ENCODE data around the gene LIPC.

The LIPC gene

GRCh38 chr15:58398071-58398470, 33.7 kb upstream of the LIPC start:
- TF ChIP-seq TCF12 (IDR thresholded peaks at IDR 0.05; ENCODE audit: low read depth) = no peak
- TF ChIP-seq EGR1 (IDR thresholded peaks at IDR 0.05) = no peak
- no peak for TF ChIP-seq CEBPB (IDR thresholded peaks at IDR 0.05)
- no peak for TF ChIP-seq ZBTB7A (IDR thresholded peaks at IDR 0.05; ENCODE audit: low read depth)
- TF ChIP-seq EP300 (IDR thresholded peaks at IDR 0.05; ENCODE audit: borderline replicate concordance) = no peak
- no peak for TF ChIP-seq USF1 (IDR thresholded peaks at IDR 0.05)
- TF ChIP-seq CREB1 (IDR thresholded peaks at IDR 0.05; ENCODE audit: low read depth) = no peak
- no peak for TF ChIP-seq TAF1 (IDR thresholded peaks at IDR 0.05; ENCODE audit: low read depth)
- TF ChIP-seq NFIC (IDR thresholded peaks at IDR 0.05) = no peak
- TF ChIP-seq YY1 (IDR thresholded peaks at IDR 0.05; ENCODE audit: low read depth) = no peak
- no peak for TF ChIP-seq REST (IDR thresholded peaks at IDR 0.05; ENCODE audit: low read depth)
- TF ChIP-seq MAX (IDR thresholded peaks at IDR 0.05) = no peak
- TF ChIP-seq TEAD4 (IDR thresholded peaks at IDR 0.05) = no peak
- TF ChIP-seq FOXM1 (IDR thresholded peaks at IDR 0.05; ENCODE audit: borderline replicate concordance, low read depth) = no peak
- TF ChIP-seq RAD21 (IDR thresholded peaks at IDR 0.05; ENCODE audit: low read depth) = no peak

GRCh38 chr15:58398643-58399042, 33.1 kb upstream of the LIPC start:
- TF ChIP-seq NFIC (IDR thresholded peaks at IDR 0.05) = no peak

GRCh38 chr15:58399739-58400138, 32.1 kb upstream of the LIPC start:
- TF ChIP-seq ZBTB7A (IDR thresholded peaks at IDR 0.05; ENCODE audit: low read depth) (no peak), MAX (IDR thresholded peaks at IDR 0.05) (no peak), TAF1 (IDR thresholded peaks at IDR 0.05; ENCODE audit: low read depth) (no peak), YY1 (IDR thresholded peaks at IDR 0.05; ENCODE audit: low read depth) (no peak), FOXM1 (IDR thresholded peaks at IDR 0.05; ENCODE audit: borderline replicate concordance, low read depth) (no peak), EP300 (IDR thresholded peaks at IDR 0.05; ENCODE audit: borderline replicate concordance) (no peak), CEBPB (IDR thresholded peaks at IDR 0.05) (no peak), CREB1 (IDR thresholded peaks at IDR 0.05; ENCODE audit: low read depth) (no peak), TCF12 (IDR thresholded peaks at IDR 0.05; ENCODE audit: low read depth) (no peak), RAD21 (IDR thresholded peaks at IDR 0.05; ENCODE audit: low read depth) (no peak), REST (IDR thresholded peaks at IDR 0.05; ENCODE audit: low read depth) (no peak), TEAD4 (IDR thresholded peaks at IDR 0.05) (no peak)

GRCh38 chr15:58401276-58401675, 30.5 kb upstream of the LIPC start:
- TF ChIP-seq TEAD4 (IDR thresholded peaks at IDR 0.05) (no peak), CREB1 (IDR thresholded peaks at IDR 0.05; ENCODE audit: low read depth) (no peak), EP300 (IDR thresholded peaks at IDR 0.05; ENCODE audit: borderline replicate concordance) (no peak), USF1 (IDR thresholded peaks at IDR 0.05) (no peak), RAD21 (IDR thresholded peaks at IDR 0.05; ENCODE audit: low read depth) (no peak), NFIC (IDR thresholded peaks at IDR 0.05) (no peak), CEBPB (IDR thresholded peaks at IDR 0.05) (no peak), EGR1 (IDR thresholded peaks at IDR 0.05) (no peak), YY1 (IDR thresholded peaks at IDR 0.05; ENCODE audit: low read depth) (no peak), ZBTB7A (IDR thresholded peaks at IDR 0.05; ENCODE audit: low read depth) (no peak), TAF1 (IDR thresholded peaks at IDR 0.05; ENCODE audit: low read depth) (no peak), TCF12 (IDR thresholded peaks at IDR 0.05; ENCODE audit: low read depth) (no peak), MAX (IDR thresholded peaks at IDR 0.05) (no peak), FOXM1 (IDR thresholded peaks at IDR 0.05; ENCODE audit: borderline replicate concordance, low read depth) (no peak), REST (IDR thresholded peaks at IDR 0.05; ENCODE audit: low read depth) (no peak)
